NCI-H1930 (cell line): ENCODE data around the gene MCM5.
"Not testable (repeated sequence)": the region's sequence is repeated elsewhere in the genome, so short reads cannot be mapped to it uniquely, and the experiment has no call there.

Experiments used
- DNase-seq, 2 experiments: peaks; one replicate each; lab custom pipeline; 2025; lab: John Stamatoyannopoulos, UW

Gene MCM5

GRCh38 chr22:35399678-35400500 lies at the start of gene MCM5:
TSS of gene MCM5 (plus strand) at chr22:35400140. CDS start at chr22:35400439, 299 bp downstream.
- peak; percentile 94 to 95 for DNase-seq

- DNase-seq = peak; percentile 58 to 77
These were observed 49.1 kb upstream of the MCM5 start for GRCh38 chr22:35350539-35351503.

- DNase-seq = peak; percentile 9 to 34
These were observed 47.5 kb upstream of the MCM5 start for GRCh38 chr22:35352214-35353111.

GRCh38 chr22:35353318-35353717 lies 46.6 kb upstream of the MCM5 start:
- no peak for DNase-seq

- DNase-seq = no peak
These were observed 45.9 kb upstream of the MCM5 start for GRCh38 chr22:35354068-35354467.

DNA sequence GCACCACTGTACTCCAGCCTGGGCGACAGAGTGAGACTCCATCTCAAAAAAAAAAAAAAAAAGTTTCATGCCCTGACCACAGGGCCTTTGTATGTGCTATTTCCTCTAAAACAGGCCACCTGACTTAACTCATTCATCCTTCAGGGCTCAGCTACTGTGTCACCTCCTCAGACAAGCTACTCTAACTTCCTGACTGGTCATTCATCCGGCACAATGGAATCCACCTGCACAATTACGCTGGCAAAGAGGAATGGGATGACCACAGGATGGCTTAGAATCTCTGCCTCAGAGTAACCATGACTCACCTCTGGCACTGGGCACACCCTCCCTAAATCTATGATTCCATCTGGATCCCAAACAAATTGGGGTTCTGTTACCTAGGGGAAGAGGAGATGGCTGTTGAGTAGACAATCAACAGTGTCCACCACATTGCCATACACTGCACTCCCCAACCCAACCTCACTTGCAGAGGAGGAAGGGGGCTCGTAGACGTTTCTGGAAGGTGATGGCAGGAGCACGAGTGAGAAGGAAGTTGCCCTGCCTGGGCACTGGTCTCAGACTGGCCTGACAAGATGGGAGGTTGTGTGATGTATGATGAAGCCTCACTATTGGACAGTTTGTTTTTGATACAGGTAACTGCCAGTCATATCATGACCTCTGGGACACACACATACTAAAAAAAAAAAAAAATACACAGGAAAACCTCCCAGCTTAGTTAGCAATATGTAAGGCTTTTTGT lies 41.9 kb upstream of the MCM5 start:
- no peak for DNase-seq

- DNase-seq = no peak
These were observed 40.4 kb upstream of the MCM5 start for GRCh38 chr22:35359380-35360065.

GRCh38 chr22:35361001-35361558 lies 38.9 kb upstream of the MCM5 start:
- DNase-seq = no peak

- DNase-seq = no peak
These were observed 36.3 kb upstream of the MCM5 start for GRCh38 chr22:35363566-35364086.

DNA sequence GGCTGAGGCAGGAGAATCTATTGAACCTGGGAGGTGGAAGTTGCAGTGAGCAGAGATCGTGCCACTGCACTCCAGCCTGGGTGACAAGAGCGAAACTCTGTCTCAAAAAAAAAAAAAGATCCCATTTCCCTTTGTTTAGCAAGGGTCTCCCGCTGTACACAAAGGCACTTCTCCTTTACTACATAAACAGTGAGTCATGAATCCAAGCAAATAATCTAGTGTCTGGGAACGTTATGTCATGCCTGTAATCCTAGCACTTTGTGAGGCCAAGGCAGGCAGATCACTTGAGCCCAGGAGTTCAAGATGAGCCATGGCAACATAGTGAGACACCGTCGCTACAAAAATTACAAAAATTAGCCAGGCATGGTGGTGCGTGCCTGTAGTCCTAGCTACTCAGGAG lies 35.7 kb upstream of the MCM5 start:
- not testable (repeated sequence) for DNase-seq

DNA sequence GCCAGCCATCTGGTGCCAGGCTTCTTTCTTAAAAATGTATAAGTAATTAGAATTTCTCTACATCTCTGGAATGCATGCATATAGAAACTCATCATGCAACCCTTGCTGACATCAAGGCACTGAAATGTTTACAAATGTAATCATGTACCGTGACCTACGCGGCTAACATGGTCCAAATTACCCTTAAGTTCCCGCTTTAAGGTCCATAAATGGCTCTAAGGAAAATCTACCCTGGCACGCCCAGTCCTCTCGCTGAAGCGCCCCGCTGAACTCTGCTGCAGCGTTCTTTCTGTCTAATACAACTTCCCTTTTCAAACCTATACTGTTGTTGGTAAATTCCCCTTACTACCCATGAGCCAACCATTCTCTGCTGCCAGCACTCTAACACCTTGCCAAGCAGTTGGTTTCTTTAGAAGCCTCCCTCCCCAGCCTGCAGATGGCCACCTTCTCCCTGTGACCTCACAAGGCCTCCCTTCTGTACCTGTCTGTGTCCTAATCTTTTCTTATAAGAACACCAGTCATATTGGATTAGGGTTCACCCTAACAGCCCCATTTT lies 32.5 kb upstream of the MCM5 start:
- DNase-seq = no peak

DNA sequence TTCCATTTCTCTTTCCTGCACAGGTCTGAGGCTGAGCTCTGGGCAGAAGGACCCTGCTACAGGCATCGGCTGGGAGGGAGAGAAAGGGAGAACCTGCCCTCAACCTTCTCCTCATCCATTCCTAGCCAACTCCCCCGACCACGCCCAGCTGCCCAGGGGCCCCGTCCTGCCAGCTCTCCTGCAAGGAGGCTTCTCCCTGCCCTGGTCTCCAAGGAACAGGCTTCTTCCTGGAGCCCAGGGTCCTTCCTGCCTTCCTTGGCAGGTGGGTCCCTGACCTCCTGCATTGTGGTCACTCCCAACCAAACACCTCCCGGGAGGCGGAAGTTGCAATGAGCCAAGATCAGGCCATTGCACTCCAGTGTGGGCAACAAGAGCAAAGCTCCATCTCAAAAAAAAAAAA lies 31.6 kb upstream of the MCM5 start:
- no peak for DNase-seq

DNA sequence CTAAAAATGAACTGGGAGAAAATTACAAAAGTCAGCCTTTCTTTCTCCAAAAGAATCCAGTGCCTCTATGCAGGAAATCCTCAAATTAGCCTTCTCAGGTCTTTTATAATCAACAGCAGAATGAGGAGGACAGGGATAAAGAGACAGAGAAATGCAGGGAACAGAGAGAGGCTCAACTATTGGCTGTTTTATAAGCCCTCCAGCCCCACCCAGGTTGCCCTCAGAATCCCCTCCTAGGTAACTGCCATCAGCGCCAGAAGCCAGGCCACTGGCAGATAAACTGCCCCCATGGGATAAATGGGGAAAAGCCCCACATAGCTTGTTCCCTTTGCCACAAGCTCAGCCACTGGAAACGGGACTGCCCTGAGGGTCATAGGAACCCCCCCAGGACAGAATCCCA lies 29.9 kb upstream of the MCM5 start:
- DNase-seq = no peak

GRCh38 chr22:35373781-35374180 lies 26.2 kb upstream of the MCM5 start:
- no peak for DNase-seq

GRCh38 chr22:35375031-35375430 lies 24.9 kb upstream of the MCM5 start:
- DNase-seq = no peak

- no peak for DNase-seq
These were observed 24.4 kb upstream of the MCM5 start for GRCh38 chr22:35375526-35375925.

DNA sequence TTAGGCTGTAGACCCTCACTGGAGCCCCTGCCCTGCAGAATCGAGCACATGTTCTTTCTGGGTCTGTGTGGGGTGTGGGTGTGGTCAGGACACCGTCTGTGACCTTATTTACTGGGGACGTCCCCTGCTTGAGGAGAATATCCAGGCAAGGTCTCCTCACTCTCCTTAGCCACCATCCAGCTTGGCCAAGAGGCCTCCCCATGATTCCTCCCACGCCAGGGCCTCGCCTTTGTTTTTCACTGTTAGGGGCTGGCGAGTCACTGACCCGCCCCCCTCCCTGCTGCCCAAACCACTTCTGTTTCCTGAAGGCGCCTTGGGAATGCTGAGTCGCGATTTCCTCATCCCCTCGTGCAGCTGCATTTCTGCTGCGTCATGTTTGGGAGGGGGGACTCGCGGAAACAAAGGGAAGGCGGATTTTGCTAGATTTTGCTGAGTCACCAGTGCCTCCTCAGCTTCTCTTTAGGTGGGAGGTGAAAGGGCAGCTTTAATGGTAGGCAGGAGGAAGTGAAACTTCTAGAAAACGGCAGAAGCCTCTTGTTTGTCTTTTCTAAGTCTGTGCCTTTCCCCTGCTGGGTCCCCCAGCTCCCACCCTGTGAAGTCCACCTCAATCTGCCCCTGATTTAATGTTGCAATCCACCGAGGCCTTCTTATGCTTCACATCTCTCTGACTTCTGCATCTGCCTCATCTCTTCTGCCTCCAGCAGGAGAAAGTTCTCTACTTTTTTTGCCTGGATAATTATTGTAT lies 23.0 kb upstream of the MCM5 start:
- DNase-seq = peak; percentile 14 to 30

DNA sequence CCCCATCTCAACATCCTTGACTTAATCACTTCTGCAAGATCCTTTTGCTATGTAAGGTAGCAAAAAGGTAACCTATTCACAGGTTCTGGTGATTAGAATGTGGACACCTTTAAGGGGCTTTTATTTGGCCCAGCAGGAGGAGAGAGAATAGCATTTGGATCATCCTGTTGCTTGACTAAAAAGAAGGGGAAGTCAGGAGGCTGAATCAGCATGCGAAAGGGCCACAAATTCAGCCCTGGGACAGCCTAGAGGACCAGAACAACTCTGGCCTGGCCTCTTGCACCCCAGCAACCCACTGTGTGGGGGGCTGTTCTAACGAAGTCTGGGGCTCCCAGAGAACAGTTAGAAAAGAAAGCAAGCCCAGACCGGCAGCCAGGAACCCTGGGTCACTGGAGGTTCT lies 22.2 kb upstream of the MCM5 start:
- DNase-seq = no peak

DNA sequence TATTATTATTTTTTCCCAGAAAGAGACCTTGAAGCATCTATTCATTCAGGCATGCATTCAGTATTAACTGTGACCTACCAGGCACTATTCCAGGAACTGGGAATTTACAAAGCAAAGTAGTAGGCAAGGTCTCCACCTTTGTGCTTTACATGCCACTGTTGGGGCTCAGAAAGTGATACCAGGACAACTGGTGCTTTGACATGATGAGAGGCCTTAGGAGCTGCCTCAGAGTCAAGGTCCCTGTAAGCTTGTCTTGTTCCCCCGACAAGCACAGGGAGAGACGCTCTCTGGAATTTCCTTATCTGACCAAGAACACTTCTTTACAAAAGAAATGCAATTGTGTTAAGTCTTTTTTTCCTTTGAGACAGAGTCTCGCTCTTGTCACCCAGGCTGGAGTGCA lies 21.3 kb upstream of the MCM5 start:
- DNase-seq = no peak
